ENCODE data around the gene ZNF730. TPM values are rescaled to one million over a fixed set of nuclear protein-coding genes. Genes with fewer than 3 reads are reported as not detected.

Gene ZNF730
- polyA plus RNA-seq, 3 donors = not detected

- intact Hi-C loops (cut with micrococcal nuclease) = no loop called here
- no peak overlapping the region for H3K9ac ChIP-seq (ENCODE audit: insufficient read depth, low read length, poor library complexity, severe bottlenecking)
- no peak overlapping the region for H3K4me2 ChIP-seq (replicated peaks; ENCODE audit: extremely low read depth, low read length, poor library complexity, severe bottlenecking)
- no peak overlapping the region for H3K4me3 Mint-ChIP-seq
- H3K4me3 ChIP-seq (replicated peaks in 1 of 3; ENCODE audit: low read depth in 2 of 3, low read length in 3 of 3) = no peak overlapping the region
- no peaks in the 10 kb centered on the region for H3K79me2 ChIP-seq (ENCODE audit: insufficient read depth, low read length)
- no peaks in the 10 kb centered on the region for H4K20me1 ChIP-seq (ENCODE audit: insufficient read depth, low read length)
- H3K4me1 ChIP-seq (ENCODE audit: control insufficient read depth in 1 of 2, insufficient read depth in 2 of 2, low read length in 2 of 2) = no peaks in the 10 kb centered on the region
- peaks cover 25 to 26% of the 10 kb centered on the region in 2 donors for H3K36me3 Mint-ChIP-seq
- no peak overlapping the region for H3K27ac Mint-ChIP-seq
- 68% methylated on average over 3 of the region's 7 CpGs for WGBS (ENCODE audit: insufficient coverage)
- peaks cover 0 to 26% of the 10 kb centered on the region in 2 donors for H3K36me3 ChIP-seq (replicated peaks in 1 of 2; ENCODE audit: control insufficient read depth in 1 of 2, insufficient read depth in 2 of 2, low read length in 2 of 2)
- peaks cover 16 to 46% (median 39%) of the 10 kb centered on the region in 7 donors for H3K9me3 Mint-ChIP-seq
- peaks cover 0 to 2% (median 0%) of the 10 kb centered on the region in 3 donors for H3K27me3 Mint-ChIP-seq (ENCODE audit: low read depth in 3 of 3)
- TF ChIP-seq, protein P1, sequence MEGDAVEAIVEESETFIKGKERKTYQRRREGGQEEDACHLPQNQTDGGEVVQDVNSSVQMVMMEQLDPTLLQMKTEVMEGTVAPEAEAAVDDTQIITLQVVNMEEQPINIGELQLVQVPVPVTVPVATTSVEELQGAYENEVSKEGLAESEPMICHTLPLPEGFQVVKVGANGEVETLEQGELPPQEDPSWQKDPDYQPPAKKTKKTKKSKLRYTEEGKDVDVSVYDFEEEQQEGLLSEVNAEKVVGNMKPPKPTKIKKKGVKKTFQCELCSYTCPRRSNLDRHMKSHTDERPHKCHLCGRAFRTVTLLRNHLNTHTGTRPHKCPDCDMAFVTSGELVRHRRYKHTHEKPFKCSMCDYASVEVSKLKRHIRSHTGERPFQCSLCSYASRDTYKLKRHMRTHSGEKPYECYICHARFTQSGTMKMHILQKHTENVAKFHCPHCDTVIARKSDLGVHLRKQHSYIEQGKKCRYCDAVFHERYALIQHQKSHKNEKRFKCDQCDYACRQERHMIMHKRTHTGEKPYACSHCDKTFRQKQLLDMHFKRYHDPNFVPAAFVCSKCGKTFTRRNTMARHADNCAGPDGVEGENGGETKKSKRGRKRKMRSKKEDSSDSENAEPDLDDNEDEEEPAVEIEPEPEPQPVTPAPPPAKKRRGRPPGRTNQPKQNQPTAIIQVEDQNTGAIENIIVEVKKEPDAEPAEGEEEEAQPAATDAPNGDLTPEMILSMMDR (IDR thresholded peaks at IDR 0.05) = no peak
- peaks cover 43 to 46% of the 10 kb centered on the region in 2 donors for H3K9me3 ChIP-seq (replicated peaks in 1 of 2; ENCODE audit: control insufficient read depth in 1 of 2, insufficient read depth in 1 of 2, low read length in 2 of 2)
- H2AFZ ChIP-seq (ENCODE audit: insufficient read depth, low read depth, low read length, poor library complexity, severe bottlenecking) = no peak overlapping the region
- H3K27ac ChIP-seq (ENCODE audit: low read depth in 1 of 2, low read length in 2 of 2) = no peak overlapping the region
- no peaks in the 10 kb centered on the region for H3K4me1 Mint-ChIP-seq
- no peak for DNase-seq
- no peaks in the 10 kb centered on the region for H3K27me3 ChIP-seq (ENCODE audit: control insufficient read depth in 2 of 2, insufficient read depth in 2 of 2, low read length in 2 of 2)
Measured at GRCh38 chr19:23099966-23100365, 16.9 kb upstream of the ZNF730 start.

DNA sequence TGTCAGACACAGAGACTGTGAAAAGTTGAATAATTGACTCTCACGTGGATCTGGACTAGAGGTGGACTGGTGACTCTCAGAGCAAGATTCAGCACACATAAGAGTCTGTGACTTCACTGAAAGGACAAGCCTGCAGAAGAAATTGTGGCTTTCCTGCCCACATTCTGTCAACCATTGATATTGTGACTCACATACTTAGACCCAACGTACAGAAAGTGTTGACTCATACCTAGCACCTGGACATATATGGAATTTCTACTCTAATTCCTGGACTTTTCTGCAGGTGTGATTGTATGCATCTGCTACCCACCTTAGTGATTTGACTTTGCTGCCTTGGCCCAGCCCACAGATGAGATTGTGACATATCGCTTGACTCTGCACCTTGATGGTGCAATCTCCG is 15.6 kb upstream of the ZNF730 start:
- Histone ChIP-seq H3K36me3 (replicated peaks in 1 of 2; ENCODE audit: control insufficient read depth in 1 of 2, insufficient read depth in 2 of 2, low read length in 2 of 2) (peaks cover 0 to 15% of the 10 kb centered on the region in 2 donors), H3K27me3 (ENCODE audit: control insufficient read depth in 2 of 2, insufficient read depth in 2 of 2, low read length in 2 of 2) (no peaks in the 10 kb centered on the region), H3K79me2 (ENCODE audit: insufficient read depth, low read length) (no peaks in the 10 kb centered on the region), H3K4me3 (replicated peaks in 1 of 3; ENCODE audit: low read depth in 2 of 3, low read length in 3 of 3) (no peak overlapping the region), H3K9ac (ENCODE audit: insufficient read depth, low read length, poor library complexity, severe bottlenecking) (no peak overlapping the region), H4K20me1 (ENCODE audit: insufficient read depth, low read length) (no peaks in the 10 kb centered on the region), H3K27ac (ENCODE audit: low read depth in 1 of 2, low read length in 2 of 2) (no peak overlapping the region), H3K4me2 (replicated peaks; ENCODE audit: extremely low read depth, low read length, poor library complexity, severe bottlenecking) (no peak overlapping the region), H3K9me3 (replicated peaks in 1 of 2; ENCODE audit: control insufficient read depth in 1 of 2, insufficient read depth in 1 of 2, low read length in 2 of 2) (peaks cover 30 to 34% of the 10 kb centered on the region in 2 donors), H2AFZ (ENCODE audit: insufficient read depth, low read depth, low read length, poor library complexity, severe bottlenecking) (no peak overlapping the region), H3K4me1 (ENCODE audit: control insufficient read depth in 1 of 2, insufficient read depth in 2 of 2, low read length in 2 of 2) (no peaks in the 10 kb centered on the region)
- DNase-seq = no peak
- WGBS (ENCODE audit: insufficient coverage) = 100% methylated on average over 2 of the region's 4 CpGs
- Mint-ChIP-seq H3K4me3 (no peak overlapping the region), H3K4me1 (no peaks in the 10 kb centered on the region), H3K36me3 (peaks cover 13 to 14% of the 10 kb centered on the region in 2 donors), H3K27me3 (ENCODE audit: low read depth in 3 of 3) (peaks cover 0 to 2% (median 0%) of the 10 kb centered on the region in 3 donors), H3K9me3 (peaks cover 14 to 38% (median 31%) of the 10 kb centered on the region in 7 donors), H3K27ac (no peak overlapping the region)
- TF ChIP-seq, protein P1 (IDR thresholded peaks at IDR 0.05) = no peak
- intact Hi-C loops (cut with micrococcal nuclease) = no loop called here
